Measurements from ENCODE around the gene ZNF723. TPM values are rescaled to one million over a fixed set of nuclear protein-coding genes. Genes with fewer than 3 reads are reported as not detected.

The ZNF723 gene
- not detected in 2 replicates for total RNA-seq

DNA sequence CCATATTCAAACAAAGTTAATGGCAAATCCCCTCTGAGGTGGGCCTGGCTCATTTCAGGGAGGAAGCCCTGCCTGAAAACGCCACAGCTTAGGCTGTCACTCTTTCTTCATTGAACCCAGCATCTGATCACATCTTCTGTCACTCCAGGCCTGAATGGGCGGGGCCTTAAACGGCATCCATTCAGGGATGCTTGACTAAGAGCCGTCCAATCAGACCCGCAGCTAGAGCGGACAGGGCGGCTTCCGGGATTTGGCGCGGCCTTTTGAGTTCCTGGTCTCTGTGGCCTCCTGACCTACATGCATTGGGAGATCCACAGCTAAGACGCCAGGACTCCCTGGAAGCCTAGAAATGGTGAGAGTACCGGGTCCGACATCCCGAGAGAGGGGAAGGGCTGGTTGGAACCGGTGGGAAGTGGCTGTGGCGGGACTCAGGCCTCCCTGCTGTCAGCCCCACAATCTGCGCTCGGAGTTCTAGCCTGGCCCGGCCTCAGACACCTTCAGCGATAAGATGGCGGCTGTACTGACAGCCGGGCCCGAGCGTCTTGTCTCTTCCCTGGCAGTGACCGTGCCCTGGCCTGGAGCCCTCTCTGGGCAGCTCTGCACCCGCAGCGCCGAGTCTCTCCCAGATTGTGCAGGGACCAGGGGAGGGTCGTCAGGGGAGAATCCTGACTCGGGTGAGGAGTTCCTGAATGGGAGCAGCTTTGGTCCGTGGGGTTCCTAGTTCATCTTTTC lies at the start of gene ZNF723:
Gene ZNF723, plus strand, starts transcription at position 261 of the 732 bp plus-strand sequence. Its CDS starts 89 bp downstream, at position 350.

DNA sequence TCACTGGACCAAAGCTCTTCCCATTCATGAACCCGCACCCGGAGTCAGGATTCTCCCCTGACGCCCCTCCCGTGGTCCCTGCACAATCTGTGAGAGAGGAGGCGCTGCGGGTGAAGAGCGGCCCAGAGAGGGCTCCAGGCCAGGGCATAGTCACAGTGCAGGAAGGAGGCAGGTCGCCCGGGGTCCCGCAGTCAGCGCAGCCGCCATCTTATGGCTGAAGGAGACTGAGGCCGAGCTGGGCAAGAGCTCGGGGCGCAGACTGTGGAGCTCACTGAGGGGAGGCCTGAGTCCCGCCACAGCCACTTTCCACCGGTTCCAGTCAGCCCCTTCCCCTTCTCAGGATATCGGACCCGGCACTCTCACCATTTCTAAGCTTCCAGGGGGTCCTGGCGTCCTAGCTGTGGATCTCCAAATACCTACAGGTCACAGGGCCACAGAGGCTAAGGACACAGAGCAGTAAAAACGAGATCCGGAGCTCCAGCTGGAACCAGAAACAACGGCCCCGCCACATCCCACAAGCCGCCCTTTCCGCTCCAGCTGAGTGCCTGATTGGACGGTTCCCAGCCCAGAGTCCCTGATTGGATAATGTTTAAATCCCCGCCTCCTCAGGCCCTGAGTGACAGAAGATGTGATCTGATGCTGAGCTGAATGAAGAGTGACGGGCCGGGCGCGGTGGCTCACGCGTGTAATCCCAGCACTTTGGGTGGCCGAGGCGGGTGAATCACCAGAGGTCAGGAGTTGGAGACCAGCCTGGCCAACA lies 48.3 kb upstream of the ZNF723 start, which contains the start of gene ZNF99:
Gene ZNF99, minus strand, starts transcription at position 501 of the 760 bp plus-strand sequence. Its CDS starts 135 bp downstream, at position 366.

Other genes starting within 250 kb of the ZNF723 start
- under 0.01 and 0.65 TPM in 2 replicates for gene ZNF492, start 198.0 kb upstream of the ZNF723 start, total RNA-seq
- gene ZNF99, start 48.1 kb upstream of the ZNF723 start, total RNA-seq, result not detected in 2 replicates
- gene ZNF728, start 170.9 kb downstream of the ZNF723 start, total RNA-seq, result not detected in 2 replicates